CD4-positive, alpha-beta T cell treated with Interleukin-10 for 1 hour (primary cell): ENCODE measurements around the gene IQSEC3.

Experiments
- DNase-seq: peaks from one replicate; pipeline ENCODE4 v3.0.0-alpha.2; 2020

The IQSEC3 gene

GRCh38 chr12:84056-84455 is 17.5 kb downstream of the IQSEC3 start:
- DNase-seq, result no peak

GRCh38 chr12:85191-85666 is 18.7 kb downstream of the IQSEC3 start:
- DNase-seq, result no peak

- no peak for DNase-seq
These were observed 20.7 kb downstream of the IQSEC3 start for GRCh38 chr12:87315-87714.

GRCh38 chr12:87856-88255 is 21.3 kb downstream of the IQSEC3 start:
- DNase-seq, result no peak

GRCh38 chr12:89653-90052 is 23.1 kb downstream of the IQSEC3 start:
- DNase-seq, result no peak

- DNase-seq, result no peak
These were observed 24.6 kb downstream of the IQSEC3 start for GRCh38 chr12:91213-91612.

GRCh38 chr12:93266-94005 is 26.9 kb downstream of the IQSEC3 start:
- no peak for DNase-seq

- DNase-seq, result no peak
These were observed 30.0 kb downstream of the IQSEC3 start for GRCh38 chr12:96543-96942.

- no peak for DNase-seq
These were observed 32.4 kb downstream of the IQSEC3 start for GRCh38 chr12:98924-99352.

- DNase-seq, result no peak
These were observed 33.0 kb downstream of the IQSEC3 start for GRCh38 chr12:99605-100004.

- no peak for DNase-seq
These were observed 35.7 kb downstream of the IQSEC3 start for GRCh38 chr12:101969-102878.

- no peak for DNase-seq
These were observed 36.3 kb downstream of the IQSEC3 start for GRCh38 chr12:102879-103168.

- no peak for DNase-seq
These were observed 36.8 kb downstream of the IQSEC3 start for GRCh38 chr12:103169-103981.

GRCh38 chr12:104551-105081 is 38.0 kb downstream of the IQSEC3 start:
- peak; percentile 47 for DNase-seq

- DNase-seq, result no peak
These were observed 39.1 kb downstream of the IQSEC3 start for GRCh38 chr12:105696-106095.

GRCh38 chr12:106118-106591 is 39.6 kb downstream of the IQSEC3 start:
- peak; percentile 7 for DNase-seq

- DNase-seq, result no peak
These were observed 42.0 kb downstream of the IQSEC3 start for GRCh38 chr12:108594-108993.

GRCh38 chr12:109446-109845 is 42.9 kb downstream of the IQSEC3 start:
- no peak for DNase-seq

- no peak for DNase-seq
These were observed 43.3 kb downstream of the IQSEC3 start for GRCh38 chr12:109872-110271.

GRCh38 chr12:111699-112493 is 45.3 kb downstream of the IQSEC3 start:
- DNase-seq, result peak; percentile 7

GRCh38 chr12:113347-113746 is 46.8 kb downstream of the IQSEC3 start:
- DNase-seq, result no peak

GRCh38 chr12:114626-115211 is 48.2 kb downstream of the IQSEC3 start:
- no peak for DNase-seq
